Measurements from ENCODE around the gene SUPT20H.

DNA sequence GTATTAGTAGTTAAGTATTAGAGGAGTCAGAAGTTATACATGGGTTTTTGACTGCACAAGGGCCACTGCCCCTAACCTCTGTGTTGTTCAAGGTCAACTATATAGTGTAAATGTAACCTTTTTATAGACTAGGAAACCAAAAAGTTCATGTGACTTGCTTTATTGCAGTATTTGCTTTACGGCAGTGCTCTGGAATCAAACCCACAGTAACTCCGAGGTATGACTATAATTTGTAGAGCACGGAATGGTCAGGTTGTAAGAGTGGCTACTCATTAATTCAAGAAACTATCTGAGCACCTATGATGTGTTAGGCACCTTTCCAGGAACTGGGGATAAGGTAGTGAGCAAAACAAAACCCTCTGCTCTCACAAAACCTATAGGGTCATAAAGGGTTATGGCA lies 22.2 kb downstream of the SUPT20H start:
- TF ChIP-seq, protein P1, sequence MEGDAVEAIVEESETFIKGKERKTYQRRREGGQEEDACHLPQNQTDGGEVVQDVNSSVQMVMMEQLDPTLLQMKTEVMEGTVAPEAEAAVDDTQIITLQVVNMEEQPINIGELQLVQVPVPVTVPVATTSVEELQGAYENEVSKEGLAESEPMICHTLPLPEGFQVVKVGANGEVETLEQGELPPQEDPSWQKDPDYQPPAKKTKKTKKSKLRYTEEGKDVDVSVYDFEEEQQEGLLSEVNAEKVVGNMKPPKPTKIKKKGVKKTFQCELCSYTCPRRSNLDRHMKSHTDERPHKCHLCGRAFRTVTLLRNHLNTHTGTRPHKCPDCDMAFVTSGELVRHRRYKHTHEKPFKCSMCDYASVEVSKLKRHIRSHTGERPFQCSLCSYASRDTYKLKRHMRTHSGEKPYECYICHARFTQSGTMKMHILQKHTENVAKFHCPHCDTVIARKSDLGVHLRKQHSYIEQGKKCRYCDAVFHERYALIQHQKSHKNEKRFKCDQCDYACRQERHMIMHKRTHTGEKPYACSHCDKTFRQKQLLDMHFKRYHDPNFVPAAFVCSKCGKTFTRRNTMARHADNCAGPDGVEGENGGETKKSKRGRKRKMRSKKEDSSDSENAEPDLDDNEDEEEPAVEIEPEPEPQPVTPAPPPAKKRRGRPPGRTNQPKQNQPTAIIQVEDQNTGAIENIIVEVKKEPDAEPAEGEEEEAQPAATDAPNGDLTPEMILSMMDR (IDR thresholded peaks at IDR 0.05): no peak
- TF ChIP-seq POLR2A (IDR thresholded peaks at IDR 0.05) (no peak), POLR2AphosphoS5 (IDR thresholded peaks at IDR 0.05) (no peak)

All from prostate gland (tissue), 2 donors.